Glutamatergic neuron (in vitro differentiated cells): ENCODE data around the gene ACOXL. TPM values are rescaled to one million over a fixed set of nuclear protein-coding genes. Genes with fewer than 3 reads are reported as not detected.
"Not testable (repeated sequence)": the region's sequence is repeated elsewhere in the genome, so short reads cannot be mapped to it uniquely, and the experiment has no call there.

Source experiments
- DNase-seq: peaks from one replicate; pipeline ENCODE4 v3.0.0; 2022
- H3K27ac Mint-ChIP-seq: one replicate; pipeline ENCODE4 v1.8.0; 2020; ENCODE audit warnings: mild to moderate bottlenecking, mixed read lengths, inconsistent platforms; ENCODE audit not compliant: unreplicated experiment
- H3K27me3 Mint-ChIP-seq: one replicate; pipeline ENCODE4 v1.8.0; 2020; ENCODE audit warnings: mild to moderate bottlenecking, moderate library complexity, mixed read lengths, inconsistent platforms; ENCODE audit not compliant: unreplicated experiment
- H3K36me3 Mint-ChIP-seq: one replicate; pipeline ENCODE4 v1.8.0; 2020; ENCODE audit warnings: mild to moderate bottlenecking, mixed read lengths, inconsistent platforms; ENCODE audit not compliant: unreplicated experiment
- H3K4me1 Mint-ChIP-seq: one replicate; pipeline ENCODE4 v1.8.0; 2020; ENCODE audit warnings: mild to moderate bottlenecking, low read depth, mixed read lengths, inconsistent platforms; ENCODE audit not compliant: unreplicated experiment
- H3K4me3 Mint-ChIP-seq: one replicate; pipeline ENCODE4 v1.8.0; 2020; ENCODE audit warnings: mild to moderate bottlenecking, mixed read lengths, inconsistent platforms; ENCODE audit not compliant: unreplicated experiment
- H3K9me3 Mint-ChIP-seq: one replicate; pipeline ENCODE4 v1.8.0; 2020; ENCODE audit warnings: mild to moderate bottlenecking, moderate library complexity, mixed read lengths, inconsistent platforms; ENCODE audit not compliant: unreplicated experiment
- long read RNA-seq: library from polyadenylated mRNA; unstranded; transcript quantifications from one replicate; pipeline ENCODE4 v2.0.0, GENCODE V29; 2020; ENCODE audit not compliant: unreplicated experiment
- total RNA-seq: library from RNA; stranded (reverse); fragmentation: NEBNext Ultra II Directional; extraction: Animal tissue kit (Norgen Biotek cat#: 25700); gene quantifications from one replicate; pipeline ENCODE4 v1.2.1, GENCODE V29; 2021; ENCODE audit not compliant: unreplicated experiment
- TF ChIP-seq, protein P1 (sequence below): fragments of 200-600 bp; sonication (generic); IDR thresholded peaks from one replicate; pipeline ENCODE4 v1.5.0; 2021; ENCODE audit not compliant: partially characterized antibody, unreplicated experiment

ACOXL gene
- total RNA-seq: 1.4 TPM
- long read RNA-seq, partial matches to known transcripts: 0 of 1 reads
- long read RNA-seq, other reads (novel, unspliced or antisense): 1 of 1 reads

DNA sequence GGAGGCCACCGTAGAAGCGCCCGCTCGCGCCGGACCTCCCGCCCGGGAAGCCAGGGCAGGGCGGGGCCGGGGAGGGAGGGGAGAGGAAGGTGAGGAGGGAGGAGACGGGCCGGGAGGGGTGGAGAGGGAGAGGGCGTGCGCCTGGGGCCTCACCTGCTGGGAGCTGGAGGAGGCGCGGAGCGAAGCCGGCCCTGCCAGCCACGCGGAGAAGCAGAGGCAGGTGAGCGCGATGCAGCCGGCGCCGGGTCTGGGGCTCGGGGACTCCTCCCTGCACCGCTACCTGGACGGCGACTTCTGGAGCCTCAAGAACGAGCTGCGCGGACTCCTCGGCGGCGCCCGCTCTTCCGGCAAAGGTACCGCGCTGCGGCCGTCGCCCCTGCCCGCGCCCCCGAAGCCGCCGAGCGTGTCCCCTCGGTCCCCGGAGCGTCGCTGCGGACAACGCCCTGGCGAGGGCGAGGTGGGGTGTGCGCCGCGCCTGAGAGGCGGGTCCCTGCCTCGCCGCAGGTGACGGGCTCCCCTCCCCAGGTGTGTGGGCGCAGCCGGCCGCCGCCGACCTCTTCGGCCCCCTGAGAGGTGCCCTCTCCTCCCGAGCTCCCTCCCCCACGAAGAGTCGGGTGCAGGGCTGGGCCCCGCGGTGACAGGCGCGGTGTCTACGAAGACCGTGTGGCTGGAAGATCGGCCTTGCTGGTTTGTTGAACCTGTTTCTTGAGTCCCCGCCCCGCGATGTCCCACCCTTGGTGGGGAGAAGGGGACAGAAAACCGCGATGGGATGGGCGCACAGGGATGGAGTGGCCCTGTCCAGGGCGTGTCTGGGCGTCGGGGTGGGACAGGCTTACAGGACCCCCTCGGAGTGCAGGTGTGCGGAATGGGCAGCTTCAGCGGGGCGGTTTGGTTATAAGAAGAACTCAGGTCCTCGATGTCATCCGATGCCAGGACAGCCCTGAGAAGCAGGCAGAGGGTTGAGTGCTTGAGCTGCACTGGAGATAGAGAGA lies at the start of gene ACOXL:
Gene ACOXL, plus strand, starts transcription at position 152 of the 992 bp plus-strand sequence. CDS start 35,817 bp downstream, outside the sequence.
- no peaks in the 10 kb centered on the region for H3K4me1 Mint-ChIP-seq
- TF ChIP-seq, protein P1, sequence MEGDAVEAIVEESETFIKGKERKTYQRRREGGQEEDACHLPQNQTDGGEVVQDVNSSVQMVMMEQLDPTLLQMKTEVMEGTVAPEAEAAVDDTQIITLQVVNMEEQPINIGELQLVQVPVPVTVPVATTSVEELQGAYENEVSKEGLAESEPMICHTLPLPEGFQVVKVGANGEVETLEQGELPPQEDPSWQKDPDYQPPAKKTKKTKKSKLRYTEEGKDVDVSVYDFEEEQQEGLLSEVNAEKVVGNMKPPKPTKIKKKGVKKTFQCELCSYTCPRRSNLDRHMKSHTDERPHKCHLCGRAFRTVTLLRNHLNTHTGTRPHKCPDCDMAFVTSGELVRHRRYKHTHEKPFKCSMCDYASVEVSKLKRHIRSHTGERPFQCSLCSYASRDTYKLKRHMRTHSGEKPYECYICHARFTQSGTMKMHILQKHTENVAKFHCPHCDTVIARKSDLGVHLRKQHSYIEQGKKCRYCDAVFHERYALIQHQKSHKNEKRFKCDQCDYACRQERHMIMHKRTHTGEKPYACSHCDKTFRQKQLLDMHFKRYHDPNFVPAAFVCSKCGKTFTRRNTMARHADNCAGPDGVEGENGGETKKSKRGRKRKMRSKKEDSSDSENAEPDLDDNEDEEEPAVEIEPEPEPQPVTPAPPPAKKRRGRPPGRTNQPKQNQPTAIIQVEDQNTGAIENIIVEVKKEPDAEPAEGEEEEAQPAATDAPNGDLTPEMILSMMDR: no peak
- H3K4me3 Mint-ChIP-seq: peak within 1 kb of the TSS; percentile 73
- H3K27me3 Mint-ChIP-seq: peaks cover 23% of the 10 kb centered on the region
- peaks cover 7% of the 10 kb centered on the region for H3K9me3 Mint-ChIP-seq
- no peak within 1 kb of the TSS for H3K27ac Mint-ChIP-seq
- peak; percentile 38 for DNase-seq
- H3K36me3 Mint-ChIP-seq: peaks cover 14% of the 10 kb centered on the region

DNA sequence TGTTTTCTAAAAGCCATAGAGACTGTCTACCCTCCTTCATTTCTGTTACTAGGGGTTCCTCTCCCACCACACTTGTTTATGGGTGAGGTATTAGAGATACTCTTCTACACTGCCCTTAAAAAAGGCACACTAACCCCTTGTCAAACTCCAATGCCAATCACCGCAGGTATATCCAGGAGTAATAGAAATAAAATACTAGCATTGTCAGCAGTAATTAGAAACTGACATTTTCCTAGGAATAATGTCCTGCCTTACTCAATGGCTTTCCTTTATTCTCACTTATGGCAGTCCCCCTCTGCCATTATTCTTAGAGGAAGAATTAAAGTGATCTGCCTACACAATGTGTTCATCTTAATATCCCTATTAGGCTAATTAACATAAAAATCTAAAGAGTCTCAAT lies 49.5 kb upstream of the ACOXL start:
- Mint-ChIP-seq H3K27me3 (peaks cover 4% of the 10 kb centered on the region), H3K27ac (no peak overlapping the region), H3K4me3 (no peak overlapping the region), H3K4me1 (peaks cover 3% of the 10 kb centered on the region), H3K36me3 (peaks cover 3% of the 10 kb centered on the region), H3K9me3 (peaks cover 2% of the 10 kb centered on the region)
- DNase-seq: no peak
- TF ChIP-seq, protein P1: no peak

DNA sequence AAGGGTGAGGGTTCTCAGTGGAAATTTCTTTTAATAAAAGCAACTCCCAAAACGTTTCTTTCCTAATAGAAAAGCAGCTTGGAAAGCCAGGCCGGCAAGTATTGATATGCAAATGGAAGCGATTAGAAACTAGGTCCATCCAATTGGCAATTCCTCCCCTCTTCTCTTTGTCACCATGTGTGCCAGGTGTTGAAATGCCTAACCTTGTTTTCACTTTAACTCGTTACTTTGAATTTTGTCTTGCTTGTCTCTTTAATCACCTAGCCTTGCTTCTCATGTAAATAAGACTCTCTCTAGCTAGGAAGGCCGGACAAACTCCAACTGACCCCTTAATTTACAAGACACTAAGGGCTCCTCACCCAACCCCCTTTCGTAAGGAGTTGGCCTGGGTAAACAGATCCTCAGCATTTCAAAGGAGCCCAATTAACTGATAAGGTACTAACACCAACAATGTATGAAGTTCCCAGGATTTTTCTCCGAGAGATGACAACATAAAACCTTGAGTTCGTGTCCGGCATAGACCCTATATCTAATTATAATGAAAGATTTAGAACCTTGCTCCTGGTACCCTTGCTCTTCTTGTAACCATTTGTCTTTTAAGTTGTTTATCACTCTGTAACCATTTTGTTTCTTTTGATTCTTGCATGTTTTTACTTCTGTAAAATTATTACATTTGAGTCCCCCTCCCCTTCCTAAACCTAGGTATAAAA lies 44.4 kb upstream of the ACOXL start:
- H3K4me1 Mint-ChIP-seq, DNase-seq, H3K27me3 Mint-ChIP-seq, H3K27ac Mint-ChIP-seq, H3K36me3 Mint-ChIP-seq, H3K4me3 Mint-ChIP-seq, H3K9me3 Mint-ChIP-seq: not testable (repeated sequence)

DNA sequence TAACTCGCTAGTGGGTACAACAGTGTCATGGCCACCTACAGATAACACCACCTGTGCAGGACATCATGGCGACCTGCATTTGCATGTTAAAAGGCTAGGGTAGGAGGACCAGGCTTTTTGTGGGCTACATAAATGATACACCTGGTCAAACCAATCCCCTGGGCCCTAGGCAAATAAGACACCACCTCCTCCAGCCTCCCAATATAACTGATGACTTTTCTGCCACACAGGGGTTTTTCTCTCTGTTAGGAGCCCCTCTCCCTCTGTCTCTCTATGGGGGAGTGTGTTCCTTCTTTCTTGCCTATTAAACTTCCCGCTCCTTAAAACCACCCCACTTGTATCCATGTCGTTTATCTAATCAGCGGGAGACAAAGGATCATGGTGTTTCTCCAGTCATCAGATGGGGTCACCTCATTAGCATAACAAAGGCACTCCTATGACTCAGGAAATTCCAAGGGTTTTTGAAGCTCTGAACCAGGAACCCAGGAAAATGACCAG lies 43.7 kb upstream of the ACOXL start:
- peaks cover 4% of the 10 kb centered on the region for H3K27me3 Mint-ChIP-seq
- H3K4me1 Mint-ChIP-seq: peaks cover 2% of the 10 kb centered on the region
- TF ChIP-seq, protein P1: no peak
- peaks cover 6% of the 10 kb centered on the region for H3K9me3 Mint-ChIP-seq
- DNase-seq: no peak
- H3K4me3 Mint-ChIP-seq: no peak overlapping the region
- no peak overlapping the region for H3K27ac Mint-ChIP-seq
- peaks cover 9% of the 10 kb centered on the region for H3K36me3 Mint-ChIP-seq
